Kidney epithelial cell (primary cell): Measurements from ENCODE around the gene ZNF646. TPM values are rescaled to one million over a fixed set of nuclear protein-coding genes. Genes with fewer than 3 reads are reported as not detected.

Source experiments
- DNase-seq: peaks from one replicate; pipeline ENCODE4 v3.0.0-alpha.2; 2010; ENCODE audit warnings: low read depth
- H3K27me3 ChIP-seq: 2 replicates; pipeline ENCODE4 v1.6.0; 2011; ENCODE audit warnings: low read length; ENCODE audit not compliant: control insufficient read depth, insufficient read depth
- H3K36me3 ChIP-seq: 2 replicates; pipeline ENCODE4 v1.5.1; 2011; ENCODE audit warnings: low read length; ENCODE audit not compliant: control insufficient read depth, insufficient read depth
- H3K4me3 ChIP-seq: 2 replicates; pipeline ENCODE4 v1.5.1; 2011; ENCODE audit warnings: low read depth, mild to moderate bottlenecking, control low read depth, low read length
- total RNA-seq: library from RNA; depleted of rRNA; stranded (reverse); fragments of >200 nt; gene quantifications from 2 replicates; pipeline ENCODE4 v1.2.3, GENCODE V29; 2015
- TF ChIP-seq, protein P1 (sequence below): IDR thresholded peaks from 2 replicates; pipeline ENCODE4 v1.5.1; 2011; ENCODE audit warnings: mild to moderate bottlenecking, moderate library complexity, low read length, control low read depth, inconsistent platforms; ENCODE audit not compliant: insufficient read depth, poor library complexity, severe bottlenecking

The ZNF646 gene
- total RNA-seq, 1 donor from 2014 or later, result 17.8 TPM

DNA sequence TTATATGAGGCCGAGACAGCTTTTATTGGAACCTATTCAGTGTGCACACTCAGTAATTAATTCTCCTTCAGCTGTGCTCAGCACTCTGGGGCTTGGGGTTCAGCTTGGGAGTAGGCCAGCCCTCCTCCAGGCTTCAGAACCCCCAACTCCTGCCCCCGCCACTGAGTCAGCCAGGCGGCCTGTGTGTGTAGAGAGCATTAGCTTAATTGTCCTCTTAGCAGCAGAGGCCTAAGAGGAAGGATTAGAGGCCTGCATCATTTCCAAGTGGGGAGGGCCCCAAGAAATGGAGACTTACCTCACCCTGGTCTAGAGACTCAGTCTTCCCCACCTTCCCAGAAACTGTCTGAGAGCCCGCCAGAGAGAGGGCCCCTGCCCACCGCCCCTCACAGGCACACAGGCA lies 13.7 kb downstream of the ZNF646 start:
- H3K4me3 ChIP-seq, result no peak overlapping the region
- DNase-seq, result no peak
- H3K27me3 ChIP-seq, result no peaks in the 10 kb centered on the region
- TF ChIP-seq, protein P1, sequence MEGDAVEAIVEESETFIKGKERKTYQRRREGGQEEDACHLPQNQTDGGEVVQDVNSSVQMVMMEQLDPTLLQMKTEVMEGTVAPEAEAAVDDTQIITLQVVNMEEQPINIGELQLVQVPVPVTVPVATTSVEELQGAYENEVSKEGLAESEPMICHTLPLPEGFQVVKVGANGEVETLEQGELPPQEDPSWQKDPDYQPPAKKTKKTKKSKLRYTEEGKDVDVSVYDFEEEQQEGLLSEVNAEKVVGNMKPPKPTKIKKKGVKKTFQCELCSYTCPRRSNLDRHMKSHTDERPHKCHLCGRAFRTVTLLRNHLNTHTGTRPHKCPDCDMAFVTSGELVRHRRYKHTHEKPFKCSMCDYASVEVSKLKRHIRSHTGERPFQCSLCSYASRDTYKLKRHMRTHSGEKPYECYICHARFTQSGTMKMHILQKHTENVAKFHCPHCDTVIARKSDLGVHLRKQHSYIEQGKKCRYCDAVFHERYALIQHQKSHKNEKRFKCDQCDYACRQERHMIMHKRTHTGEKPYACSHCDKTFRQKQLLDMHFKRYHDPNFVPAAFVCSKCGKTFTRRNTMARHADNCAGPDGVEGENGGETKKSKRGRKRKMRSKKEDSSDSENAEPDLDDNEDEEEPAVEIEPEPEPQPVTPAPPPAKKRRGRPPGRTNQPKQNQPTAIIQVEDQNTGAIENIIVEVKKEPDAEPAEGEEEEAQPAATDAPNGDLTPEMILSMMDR, result no peak
- H3K36me3 ChIP-seq, result no peaks in the 10 kb centered on the region

DNA sequence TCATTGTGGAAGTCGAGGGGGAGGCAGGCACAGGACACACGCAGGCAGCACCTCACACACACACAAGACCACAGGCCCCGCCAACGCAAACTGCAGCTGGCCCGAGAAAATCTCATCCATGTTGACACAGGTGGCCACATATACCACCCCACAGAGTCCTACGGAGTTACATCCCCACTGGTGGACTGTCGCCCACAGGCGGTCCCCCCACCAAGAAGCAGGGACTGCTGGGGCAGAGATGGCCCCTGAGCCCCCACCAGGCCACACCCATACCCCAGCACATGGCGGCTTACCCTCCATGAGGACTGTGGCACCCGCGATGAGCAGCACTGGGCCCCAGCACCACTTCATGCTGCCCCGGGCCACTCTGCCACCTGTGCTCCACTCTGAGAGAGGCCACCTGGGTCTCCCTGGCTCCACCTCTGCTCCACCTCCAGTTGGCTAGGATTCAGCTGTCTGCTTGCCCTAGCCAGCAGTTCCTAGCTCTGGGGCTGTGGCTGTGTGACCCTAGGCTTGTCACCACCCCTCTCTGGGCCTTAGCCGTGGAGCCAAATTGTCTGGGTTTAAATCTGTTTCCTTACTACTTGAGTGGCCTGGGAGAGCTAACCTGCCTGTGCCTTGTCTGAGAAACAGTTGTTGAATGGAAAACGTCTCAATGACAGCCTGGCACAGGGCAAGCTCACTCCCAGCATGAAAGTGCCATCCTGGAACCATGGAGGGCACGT lies 14.4 kb downstream of the ZNF646 start, which contains the start of gene PRSS53:
PRSS53 (minus strand) TSS at position 485 of the 725 bp plus-strand sequence; CDS start at position 351, 134 bp downstream.
- TF ChIP-seq, protein P1, result no peak
- H3K36me3 ChIP-seq, result no peaks in the 10 kb centered on the region
- H3K4me3 ChIP-seq, result no peak within 1 kb of the TSS
- H3K27me3 ChIP-seq, result no peaks in the 10 kb centered on the region
- DNase-seq, result no peak

DNA sequence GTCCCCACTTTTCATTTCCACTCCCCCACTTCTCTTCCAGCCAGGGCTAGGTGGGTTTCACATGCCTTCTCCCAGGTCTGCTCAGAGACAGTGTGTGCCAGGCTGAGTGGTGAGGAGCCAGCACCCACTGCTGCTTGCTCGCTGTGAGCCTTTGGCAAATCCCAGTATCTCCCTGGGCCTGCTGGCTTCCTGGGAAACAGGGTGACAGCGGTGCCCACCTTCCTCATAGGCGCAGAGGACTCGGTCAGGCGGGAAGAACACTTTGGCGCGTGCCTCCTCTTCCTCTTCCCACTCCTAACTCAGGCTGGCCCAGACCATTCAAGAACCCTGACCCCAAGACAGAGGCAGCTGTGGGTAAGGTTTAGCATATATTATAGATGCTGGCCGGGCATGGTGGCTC lies 15.0 kb downstream of the ZNF646 start:
- DNase-seq, result no peak
- TF ChIP-seq, protein P1, result no peak
- Histone ChIP-seq H3K4me3 (no peak overlapping the region), H3K27me3 (no peaks in the 10 kb centered on the region), H3K36me3 (no peaks in the 10 kb centered on the region)

DNA sequence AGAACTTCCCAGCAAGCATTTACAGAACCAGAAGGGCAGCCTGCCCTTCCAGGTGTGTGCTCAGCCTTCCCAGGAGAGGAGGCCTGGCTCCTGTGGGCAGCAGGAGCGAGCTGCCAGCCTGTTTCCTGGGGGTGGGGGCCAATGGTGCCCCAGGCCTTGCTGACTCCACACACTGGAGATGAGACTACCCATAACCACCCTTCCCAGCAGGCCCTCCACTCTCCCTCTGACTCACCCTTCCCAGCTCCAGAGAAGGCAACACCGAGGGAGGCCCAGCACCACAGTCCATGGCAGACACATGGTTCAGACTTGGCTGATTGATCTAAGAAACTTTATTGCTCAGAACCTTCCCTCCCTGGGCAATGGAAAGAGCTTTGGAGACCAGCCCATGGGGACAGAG lies 16.3 kb downstream of the ZNF646 start:
- no peaks in the 10 kb centered on the region for H3K27me3 ChIP-seq
- no peaks in the 10 kb centered on the region for H3K36me3 ChIP-seq
- TF ChIP-seq, protein P1, result no peak
- H3K4me3 ChIP-seq, result no peak overlapping the region
- DNase-seq, result no peak

DNA sequence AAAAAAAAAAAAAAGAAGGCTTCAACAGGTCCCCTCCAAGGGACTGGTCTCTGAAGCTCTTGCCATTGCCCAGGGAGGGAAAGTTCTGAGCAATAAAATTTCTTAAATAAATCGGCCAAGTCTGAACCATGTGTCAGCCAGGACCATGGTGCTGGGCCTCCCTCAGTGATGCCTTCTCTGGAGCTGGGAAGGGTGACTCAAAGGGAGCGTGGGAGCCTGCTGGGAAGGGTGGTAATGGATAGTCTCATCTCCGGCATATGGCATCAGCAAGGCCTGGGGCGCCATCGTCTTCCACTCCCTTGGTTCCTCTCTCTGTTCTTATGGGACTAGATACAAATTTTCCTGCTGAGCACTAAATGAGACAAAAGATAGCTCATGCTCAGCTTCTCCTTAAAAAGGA lies 18.1 kb downstream of the ZNF646 start:
- Histone ChIP-seq H3K4me3 (no peak overlapping the region), H3K27me3 (no peaks in the 10 kb centered on the region), H3K36me3 (no peaks in the 10 kb centered on the region)
- no peak for DNase-seq
- TF ChIP-seq, protein P1, result no peak
